ENCODE results near the gene MYO1H.
A peak's percentile ranks its signal among the peaks of the same experiment; 100 is the strongest.

MYO1H gene, protein sequence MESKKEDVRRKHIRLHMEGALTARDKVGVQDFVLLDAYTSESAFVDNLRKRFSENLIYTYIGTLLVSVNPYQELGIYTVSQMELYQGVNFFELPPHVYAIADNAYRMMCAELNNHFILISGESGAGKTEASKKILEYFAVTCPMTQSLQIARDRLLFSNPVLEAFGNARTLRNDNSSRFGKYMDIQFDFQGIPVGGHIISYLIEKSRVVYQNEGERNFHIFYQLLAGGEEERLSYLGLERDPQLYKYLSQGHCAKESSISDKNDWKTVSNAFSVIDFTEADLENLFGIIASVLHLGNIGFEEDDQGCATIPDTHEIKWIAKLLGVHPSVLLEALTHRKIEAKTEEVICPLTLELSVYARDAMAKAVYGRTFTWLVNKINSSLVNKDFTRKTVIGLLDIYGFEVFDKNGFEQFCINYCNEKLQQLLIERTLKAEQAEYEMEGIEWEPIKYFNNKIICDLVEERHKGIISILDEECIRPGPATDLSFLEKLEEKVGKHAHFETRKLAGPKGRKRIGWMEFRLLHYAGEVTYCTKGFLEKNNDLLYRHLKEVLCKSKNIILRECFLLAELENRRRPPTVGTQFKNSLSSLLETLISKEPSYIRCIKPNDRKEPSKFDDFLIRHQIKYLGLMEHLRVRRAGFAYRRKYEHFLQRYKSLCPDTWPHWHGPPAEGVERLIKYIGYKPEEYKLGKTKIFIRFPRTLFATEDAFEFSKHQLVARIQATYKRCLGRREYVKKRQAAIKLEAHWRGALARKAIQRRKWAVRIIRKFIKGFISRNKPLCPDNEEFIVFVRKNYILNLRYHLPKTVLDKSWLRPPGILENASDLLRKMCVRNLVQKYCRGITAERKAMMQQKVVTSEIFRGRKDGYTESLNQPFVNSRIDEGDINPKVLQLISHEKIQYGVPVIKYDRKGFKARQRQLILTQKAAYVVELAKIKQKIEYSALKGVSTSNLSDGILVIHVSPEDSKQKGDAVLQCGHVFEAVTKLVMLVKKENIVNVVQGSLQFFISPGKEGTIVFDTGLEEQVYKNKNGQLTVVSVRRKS

DNA sequence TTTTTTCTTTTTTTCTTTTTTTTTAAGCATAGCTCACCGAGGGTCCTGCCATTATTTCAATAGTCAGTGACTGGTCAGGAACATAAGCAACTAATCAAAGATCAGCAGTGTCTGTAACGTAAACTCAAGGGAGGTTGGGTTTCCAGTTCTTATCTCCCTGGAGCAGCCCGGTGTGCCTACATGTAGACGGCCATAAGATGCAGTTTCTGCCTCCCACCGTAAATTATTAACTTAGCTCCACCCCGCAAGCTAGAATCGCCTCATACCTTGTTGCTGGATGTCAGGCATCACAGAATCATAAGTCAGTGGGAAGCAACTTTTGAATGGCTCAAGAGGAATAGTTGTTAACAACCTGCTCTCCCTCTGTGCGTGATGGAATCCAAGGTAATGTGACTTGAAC is at the start of gene MYO1H:
MYO1H (plus strand) TSS at position 312 of the 400 bp plus-strand sequence; CDS start at position 373, 61 bp downstream.
- no peak within 1 kb of the TSS for H3K27ac ChIP-seq
- H3K4me3 ChIP-seq (ENCODE audit: low read depth, low read length): no peak within 1 kb of the TSS
- TF ChIP-seq, protein P1, sequence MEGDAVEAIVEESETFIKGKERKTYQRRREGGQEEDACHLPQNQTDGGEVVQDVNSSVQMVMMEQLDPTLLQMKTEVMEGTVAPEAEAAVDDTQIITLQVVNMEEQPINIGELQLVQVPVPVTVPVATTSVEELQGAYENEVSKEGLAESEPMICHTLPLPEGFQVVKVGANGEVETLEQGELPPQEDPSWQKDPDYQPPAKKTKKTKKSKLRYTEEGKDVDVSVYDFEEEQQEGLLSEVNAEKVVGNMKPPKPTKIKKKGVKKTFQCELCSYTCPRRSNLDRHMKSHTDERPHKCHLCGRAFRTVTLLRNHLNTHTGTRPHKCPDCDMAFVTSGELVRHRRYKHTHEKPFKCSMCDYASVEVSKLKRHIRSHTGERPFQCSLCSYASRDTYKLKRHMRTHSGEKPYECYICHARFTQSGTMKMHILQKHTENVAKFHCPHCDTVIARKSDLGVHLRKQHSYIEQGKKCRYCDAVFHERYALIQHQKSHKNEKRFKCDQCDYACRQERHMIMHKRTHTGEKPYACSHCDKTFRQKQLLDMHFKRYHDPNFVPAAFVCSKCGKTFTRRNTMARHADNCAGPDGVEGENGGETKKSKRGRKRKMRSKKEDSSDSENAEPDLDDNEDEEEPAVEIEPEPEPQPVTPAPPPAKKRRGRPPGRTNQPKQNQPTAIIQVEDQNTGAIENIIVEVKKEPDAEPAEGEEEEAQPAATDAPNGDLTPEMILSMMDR (IDR thresholded peaks at IDR 0.05; ENCODE audit: low read depth, low read length, missing control alignments): no peak
- H3K36me3 ChIP-seq (replicated peaks): no peaks in the 10 kb centered on the region
- no peak for DNase-seq
- H3K27me3 ChIP-seq (replicated peaks): no peaks in the 10 kb centered on the region
- in situ Hi-C loops (cut with HindIII; ENCODE audit: low pct_ligation_motif_present, low sequenced_read_pairs): no loop called here

DNA sequence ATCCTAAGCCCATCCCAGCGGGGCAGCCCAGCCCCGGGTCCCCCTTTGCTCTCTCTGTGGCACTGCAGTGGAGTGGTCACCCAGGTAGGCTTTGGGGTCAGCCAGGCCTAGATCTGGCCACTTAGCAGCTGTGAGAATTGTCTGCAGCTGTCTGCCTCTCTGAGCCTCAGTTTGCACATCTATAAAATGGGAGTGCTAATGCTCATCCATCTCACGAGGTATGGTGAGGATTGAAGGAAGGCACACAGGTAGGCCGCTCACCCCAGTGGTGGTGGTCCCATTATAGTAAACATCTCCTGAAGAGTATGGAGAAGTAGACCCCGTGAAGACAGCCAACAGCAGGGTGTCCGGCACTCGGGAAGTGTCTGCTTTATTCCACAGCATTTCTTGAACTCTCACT is 47.9 kb upstream of the MYO1H start:
- Histone ChIP-seq H3K36me3 (replicated peaks) (no peaks in the 10 kb centered on the region), H3K27ac (no peak overlapping the region), H3K4me3 (ENCODE audit: low read depth, low read length) (no peak overlapping the region), H3K27me3 (replicated peaks) (peaks cover 4% of the 10 kb centered on the region)
- TF ChIP-seq, protein P1 (IDR thresholded peaks at IDR 0.05; ENCODE audit: low read depth, low read length, missing control alignments): no peak
- DNase-seq: no peak
- in situ Hi-C loops (cut with HindIII; ENCODE audit: low pct_ligation_motif_present, low sequenced_read_pairs): no loop called here

DNA sequence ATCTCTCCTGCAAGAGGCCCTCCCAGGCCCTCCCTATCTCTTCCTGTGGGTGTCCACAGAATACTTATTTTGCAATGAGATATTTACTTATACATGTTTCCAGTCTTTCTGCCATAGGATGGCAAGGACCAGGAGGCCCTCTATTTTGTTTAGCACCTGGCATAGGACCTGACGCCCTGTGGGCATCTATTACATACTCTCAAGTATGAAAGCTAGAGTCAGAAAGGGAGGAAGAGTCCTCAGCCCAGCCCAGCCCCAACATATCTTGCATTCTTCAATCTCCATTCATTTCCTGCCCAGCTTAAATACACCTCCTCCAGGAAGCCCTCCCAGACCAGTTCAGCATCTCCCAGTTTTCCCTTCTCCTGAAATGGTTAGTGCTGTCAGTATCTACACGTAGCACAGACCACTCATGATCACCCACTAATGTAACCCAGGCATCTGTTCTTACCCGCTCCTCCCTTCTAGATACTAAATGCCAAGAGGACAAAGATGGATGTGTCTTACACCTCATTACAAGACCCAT is 46.0 kb upstream of the MYO1H start:
- in situ Hi-C loops (cut with HindIII; ENCODE audit: low pct_ligation_motif_present, low sequenced_read_pairs): no loop called here
- no peaks in the 10 kb centered on the region for H3K36me3 ChIP-seq (replicated peaks)
- H3K27me3 ChIP-seq (replicated peaks): peaks cover 7% of the 10 kb centered on the region
- H3K27ac ChIP-seq: no peak overlapping the region
- H3K4me3 ChIP-seq (ENCODE audit: low read depth, low read length): no peak overlapping the region
- no peak for DNase-seq
- TF ChIP-seq, protein P1 (IDR thresholded peaks at IDR 0.05; ENCODE audit: low read depth, low read length, missing control alignments): no peak

DNA sequence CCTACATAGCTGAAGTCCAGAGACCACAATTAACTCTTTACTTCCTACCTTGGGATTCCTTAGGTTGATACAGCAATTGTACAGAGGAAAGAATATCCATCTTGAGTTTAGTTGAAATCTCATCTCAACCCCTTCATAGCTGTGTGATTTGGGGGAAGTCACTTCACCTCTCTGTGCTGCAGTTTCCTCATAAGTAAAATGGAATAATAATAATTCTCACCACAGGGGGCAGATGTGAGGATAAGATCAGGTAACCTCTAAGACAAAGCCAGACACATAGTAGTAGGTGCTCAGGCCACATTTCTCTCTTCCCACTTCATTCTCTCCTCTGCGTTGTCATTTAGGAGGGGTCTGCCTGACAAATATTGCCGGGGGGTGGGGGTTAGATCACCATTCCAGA is 45.3 kb upstream of the MYO1H start:
- H3K27ac ChIP-seq: no peak overlapping the region
- H3K27me3 ChIP-seq (replicated peaks): peaks cover 14% of the 10 kb centered on the region
- DNase-seq: no peak
- in situ Hi-C loops (cut with HindIII; ENCODE audit: low pct_ligation_motif_present, low sequenced_read_pairs): no loop called here
- TF ChIP-seq, protein P1 (IDR thresholded peaks at IDR 0.05; ENCODE audit: low read depth, low read length, missing control alignments): peak; percentile 21
- no peaks in the 10 kb centered on the region for H3K36me3 ChIP-seq (replicated peaks)
- H3K4me3 ChIP-seq (ENCODE audit: low read depth, low read length): no peak overlapping the region

DNA sequence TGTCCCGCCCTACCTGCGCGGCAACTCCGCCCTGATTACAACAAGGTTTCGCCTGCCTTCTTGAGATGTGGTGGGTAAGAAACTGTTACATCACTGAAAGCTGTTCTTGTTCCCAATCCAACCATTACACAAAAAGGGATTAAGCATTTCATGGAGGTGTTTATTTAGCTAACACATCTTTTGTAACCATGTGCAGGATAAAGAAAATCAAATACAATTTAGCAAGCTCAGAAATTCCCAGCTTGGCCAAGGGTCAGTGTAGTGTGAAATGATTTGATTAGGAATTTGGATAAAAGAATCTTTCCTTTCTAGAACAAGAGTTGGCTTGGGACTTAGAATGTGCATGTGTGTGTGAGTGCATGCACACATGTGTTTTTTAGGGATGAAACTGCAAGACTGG is 44.9 kb upstream of the MYO1H start:
- no peaks in the 10 kb centered on the region for H3K36me3 ChIP-seq (replicated peaks)
- no peak overlapping the region for H3K4me3 ChIP-seq (ENCODE audit: low read depth, low read length)
- H3K27ac ChIP-seq: no peak overlapping the region
- in situ Hi-C loops (cut with HindIII; ENCODE audit: low pct_ligation_motif_present, low sequenced_read_pairs): no loop called here
- peaks cover 18% of the 10 kb centered on the region for H3K27me3 ChIP-seq (replicated peaks)
- TF ChIP-seq, protein P1 (IDR thresholded peaks at IDR 0.05; ENCODE audit: low read depth, low read length, missing control alignments): no peak
- no peak for DNase-seq
